Mesothelial cell of epicardium (in vitro differentiated cells): ENCODE measurements around the gene JPT2. TPM values are rescaled to one million over a fixed set of nuclear protein-coding genes. Genes with fewer than 3 reads are reported as not detected.

Experiments
- DNase-seq, 2 experiments: peaks; one replicate each; pipeline ENCODE4 v3.0.0; 2021; ENCODE audit warnings: low spot score in 2 of 2; ENCODE audit not compliant: unreplicated experiment in 2 of 2
- H3K27ac Mint-ChIP-seq: 2 replicates; pipeline ENCODE4 v1.8.0; 2021; ENCODE audit warnings: mixed read lengths
- H3K27me3 Mint-ChIP-seq: 2 replicates; pipeline ENCODE4 v1.8.0; 2021; ENCODE audit warnings: low read depth, mixed read lengths
- H3K36me3 Mint-ChIP-seq: 2 replicates; pipeline ENCODE4 v1.8.0; 2021; ENCODE audit warnings: mixed read lengths
- H3K4me1 Mint-ChIP-seq: 2 replicates; pipeline ENCODE4 v1.8.0; 2021; ENCODE audit warnings: mixed read lengths
- H3K4me3 Mint-ChIP-seq: 2 replicates; pipeline ENCODE4 v1.8.0; 2021; ENCODE audit warnings: mild to moderate bottlenecking, moderate library complexity, mixed read lengths
- H3K9me3 Mint-ChIP-seq: 2 replicates; pipeline ENCODE4 v1.8.0; 2021; ENCODE audit warnings: mixed read lengths
- CTCF ChIP-seq: fragments of 200-600 bp; sonication (generic); IDR thresholded peaks from one replicate; pipeline ENCODE4 v1.5.0; 2021; ENCODE audit warnings: antibody characterized with exemption; ENCODE audit not compliant: unreplicated experiment
- microRNA-seq: library from miRNA; unstranded; fragments of <30 nt; microRNA quantifications from one replicate; pipeline ENCODE4 v1.2.0, GENCODE V29; 2021; ENCODE audit warnings: inconsistent platforms, mixed read lengths
- total RNA-seq: library from RNA; stranded (reverse); gene quantifications from 3 replicates; pipeline ENCODE4 v1.2.1, GENCODE V29; 2021

Gene JPT2
- total RNA-seq, 1 donor from 2014 or later = 72.9 TPM

- peaks cover 8% of the 10 kb centered on the region for H3K36me3 Mint-ChIP-seq
- no peaks in the 10 kb centered on the region for H3K9me3 Mint-ChIP-seq
- peaks cover 12% of the 10 kb centered on the region for H3K4me1 Mint-ChIP-seq
Measured at GRCh38 chr16:1749152-1750117, 71.4 kb downstream of the JPT2 start.

More at GRCh38 chr16:1749152-1750117, 71.4 kb downstream of the JPT2 start:
- no peaks in the 10 kb centered on the region for H3K27me3 Mint-ChIP-seq
- TF ChIP-seq CTCF = no peak
- no peak for DNase-seq
- H3K27ac Mint-ChIP-seq = no peak overlapping the region
- no peak overlapping the region for H3K4me3 Mint-ChIP-seq

Small RNA genes within 50 kb of the gene (microRNA-seq; reads per million reads assigned to microRNA genes)
- 5.6 reads per million, percentile 22 among the genes with 10 or more reads in this experiment for gene MIR3177

Other genes with a start within 250 kb of the JPT2 start
- gene PERCC1, start 247.2 kb upstream of the JPT2 start, total RNA-seq = not detected in 3 replicates
- gene CCDC154, start 233.7 kb upstream of the JPT2 start, total RNA-seq = 3.9 to 5.6 TPM (median 4.2 TPM) in 3 replicates
- gene CLCN7, start 203.3 kb upstream of the JPT2 start, total RNA-seq = 94.5 to 96.1 TPM (median 94.6 TPM) in 3 replicates
- gene PTX4, start 189.3 kb upstream of the JPT2 start, total RNA-seq = not detected in 3 replicates
- gene TELO2, start 184.9 kb upstream of the JPT2 start, total RNA-seq = 66.7 to 70.2 TPM (median 69.8 TPM) in 3 replicates
- gene TMEM204, start 144.6 kb upstream of the JPT2 start, total RNA-seq = 6.6 to 7.7 TPM (median 6.9 TPM) in 3 replicates
- gene IFT140, start 66.2 kb upstream of the JPT2 start, total RNA-seq = 60.3 to 63.5 TPM (median 62.9 TPM) in 3 replicates
- gene CRAMP1, start 65.9 kb upstream of the JPT2 start, total RNA-seq = 42.5 to 44.8 TPM (median 43.2 TPM) in 3 replicates
- 162 to 182 TPM (median 162 TPM) in 3 replicates for gene MAPK8IP3, start 27.9 kb downstream of the JPT2 start, total RNA-seq
- gene NME3, start 93.3 kb downstream of the JPT2 start, total RNA-seq = 56.6 to 58.4 TPM (median 57.7 TPM) in 3 replicates
- gene EME2, start 94.5 kb downstream of the JPT2 start, total RNA-seq = 32.3 to 41.5 TPM (median 35.2 TPM) in 3 replicates
- 62.2 to 65.3 TPM (median 63.9 TPM) in 3 replicates for gene MRPS34, start 94.9 kb downstream of the JPT2 start, total RNA-seq
- 49.6 to 51.4 TPM (median 50.0 TPM) in 3 replicates for gene SPSB3, start 104.3 kb downstream of the JPT2 start, total RNA-seq
- 62.9 to 65.3 TPM (median 63.6 TPM) in 3 replicates for gene NUBP2, start 104.7 kb downstream of the JPT2 start, total RNA-seq
- gene IGFALS, start 115.4 kb downstream of the JPT2 start, total RNA-seq = 0.34 to 0.63 TPM (median 0.35 TPM) in 3 replicates
- gene HAGH, start 148.5 kb downstream of the JPT2 start, total RNA-seq = 27.8 to 29.8 TPM (median 29.7 TPM) in 3 replicates
- 21.3 to 24.1 TPM (median 23.1 TPM) in 3 replicates for gene FAHD1, start 148.9 kb downstream of the JPT2 start, total RNA-seq
- not detected in 3 replicates for gene MEIOB, start 193.9 kb downstream of the JPT2 start, total RNA-seq
- gene HS3ST6, start 240.1 kb downstream of the JPT2 start, total RNA-seq = 0.22 to 0.36 TPM in 2 of 3 replicates, not detected in the other